ENCODE results near the gene BPIFB2.

The BPIFB2 gene

GRCh38 chr20:33063271-33063670 lies 55.8 kb downstream of the BPIFB2 start:
- ChIA-PET CTCF (interaction anchor here (0.5 kb wide), 1 partner anchor 44 kb away, joined by 3 read pairs; no protein-coding TSS in a partner anchor), POLR2A (ENCODE audit: low non-redundant PET) (no interaction called here)
- TF ChIP-seq, protein P1, sequence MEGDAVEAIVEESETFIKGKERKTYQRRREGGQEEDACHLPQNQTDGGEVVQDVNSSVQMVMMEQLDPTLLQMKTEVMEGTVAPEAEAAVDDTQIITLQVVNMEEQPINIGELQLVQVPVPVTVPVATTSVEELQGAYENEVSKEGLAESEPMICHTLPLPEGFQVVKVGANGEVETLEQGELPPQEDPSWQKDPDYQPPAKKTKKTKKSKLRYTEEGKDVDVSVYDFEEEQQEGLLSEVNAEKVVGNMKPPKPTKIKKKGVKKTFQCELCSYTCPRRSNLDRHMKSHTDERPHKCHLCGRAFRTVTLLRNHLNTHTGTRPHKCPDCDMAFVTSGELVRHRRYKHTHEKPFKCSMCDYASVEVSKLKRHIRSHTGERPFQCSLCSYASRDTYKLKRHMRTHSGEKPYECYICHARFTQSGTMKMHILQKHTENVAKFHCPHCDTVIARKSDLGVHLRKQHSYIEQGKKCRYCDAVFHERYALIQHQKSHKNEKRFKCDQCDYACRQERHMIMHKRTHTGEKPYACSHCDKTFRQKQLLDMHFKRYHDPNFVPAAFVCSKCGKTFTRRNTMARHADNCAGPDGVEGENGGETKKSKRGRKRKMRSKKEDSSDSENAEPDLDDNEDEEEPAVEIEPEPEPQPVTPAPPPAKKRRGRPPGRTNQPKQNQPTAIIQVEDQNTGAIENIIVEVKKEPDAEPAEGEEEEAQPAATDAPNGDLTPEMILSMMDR (conservative IDR thresholded peaks at IDR 0.05; ENCODE audit: low read depth) = no peak
- no peak for DNase-seq (ENCODE audit: low spot score)
- H3K27ac ChIP-seq = no peak overlapping the region

GRCh38 chr20:33064572-33065287 lies 57.2 kb downstream of the BPIFB2 start:
- DNase-seq (ENCODE audit: low spot score) = no peak
- TF ChIP-seq, protein P1 (conservative IDR thresholded peaks at IDR 0.05; ENCODE audit: low read depth) = no peak
- ChIA-PET POLR2A (ENCODE audit: low non-redundant PET) (no interaction called here), CTCF (no interaction called here)
- no peak overlapping the region for H3K27ac ChIP-seq

DNA sequence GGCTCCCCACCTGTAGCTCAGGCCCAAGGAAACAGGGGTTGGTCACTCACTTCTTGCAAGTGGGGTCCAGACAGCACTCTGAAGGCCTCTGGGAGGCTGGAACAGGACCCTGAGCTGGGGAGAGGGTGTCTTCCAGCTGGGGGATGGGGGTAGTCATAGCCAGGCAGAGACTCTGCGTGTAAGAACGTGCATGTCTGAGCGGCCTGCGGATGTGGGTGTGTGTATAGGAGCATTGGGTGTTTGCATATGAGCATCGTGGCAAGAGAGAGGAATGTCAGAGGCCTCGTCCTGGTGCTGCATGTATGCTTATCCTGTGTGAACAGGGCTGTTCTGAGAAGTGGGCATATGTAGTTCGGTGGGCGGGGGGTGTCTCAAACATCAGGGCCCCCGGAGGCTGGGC lies 58.3 kb downstream of the BPIFB2 start:
- DNase-seq (ENCODE audit: low spot score) = peak; percentile 77
- ChIA-PET CTCF (no interaction called here), POLR2A (ENCODE audit: low non-redundant PET) (no interaction called here)
- no peak overlapping the region for H3K27ac ChIP-seq
- TF ChIP-seq, protein P1 (conservative IDR thresholded peaks at IDR 0.05; ENCODE audit: low read depth) = no peak

GRCh38 chr20:33067806-33068205 lies 60.3 kb downstream of the BPIFB2 start:
- POLR2A ChIA-PET (ENCODE audit: low non-redundant PET) = no interaction called here
- no peak overlapping the region for H3K27ac ChIP-seq
- TF ChIP-seq, protein P1 (conservative IDR thresholded peaks at IDR 0.05; ENCODE audit: low read depth) = no peak
- DNase-seq (ENCODE audit: low spot score) = no peak
- CTCF ChIA-PET = interaction anchor here (0.6 to 1.5 kb wide), 3 partner anchors 8 to 46 kb away, joined by 3 to 8 read pairs (median 4); no protein-coding TSS in a partner anchor

GRCh38 chr20:33068251-33068939 lies 60.9 kb downstream of the BPIFB2 start:
- no peak overlapping the region for H3K27ac ChIP-seq
- TF ChIP-seq, protein P1 (conservative IDR thresholded peaks at IDR 0.05; ENCODE audit: low read depth) = no peak
- POLR2A ChIA-PET (ENCODE audit: low non-redundant PET) = no interaction called here
- CTCF ChIA-PET = interaction anchor here (0.5 to 0.6 kb wide), 2 partner anchors 40 to 122 kb away, joined by 3 to 5 read pairs; no protein-coding TSS in a partner anchor
- no peak for DNase-seq (ENCODE audit: low spot score)

DNA sequence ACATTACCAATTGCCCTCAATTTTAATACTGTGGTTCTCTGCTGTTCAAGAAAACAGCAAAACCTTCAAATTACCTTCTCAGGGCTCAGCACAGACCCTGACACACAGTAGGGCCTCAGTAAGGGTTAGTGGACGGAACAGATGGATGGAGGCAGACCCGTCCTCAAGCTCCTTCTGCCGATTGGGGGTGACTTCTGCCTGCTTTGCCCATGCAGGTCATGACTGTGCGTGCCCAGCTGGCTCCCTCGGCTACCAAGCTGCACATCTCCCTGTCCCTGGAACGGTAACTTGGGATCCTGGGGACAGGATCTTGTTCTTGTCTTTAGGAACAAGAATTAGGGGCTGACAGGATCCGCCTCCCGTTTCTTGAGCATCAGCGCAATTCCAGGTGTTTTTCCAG lies 62.2 kb downstream of the BPIFB2 start:
- POLR2A ChIA-PET (ENCODE audit: low non-redundant PET) = no interaction called here
- TF ChIP-seq, protein P1 (conservative IDR thresholded peaks at IDR 0.05; ENCODE audit: low read depth) = no peak
- no peak overlapping the region for H3K27ac ChIP-seq
- CTCF ChIA-PET = interaction anchor here (1.2 kb wide), 2 partner anchors 9 to 167 kb away, joined by 3 read pairs; no protein-coding TSS in a partner anchor
- DNase-seq (ENCODE audit: low spot score) = no peak

Measured in RWPE1 (cell line).